Activated B cell treated with CpG ODN at 0.5 μM for 24 hours (primary cell): ENCODE data around the gene TBX15. TPM values are rescaled to one million over a fixed set of nuclear protein-coding genes. Genes with fewer than 3 reads are reported as not detected.

Experiments used
- ATAC-seq: fragments of 200-7000 bp; cut with Tn5 transposase; one replicate; pipeline ENCODE4 v1.10.0; 2021; ENCODE audit warnings: low read depth, mild to moderate bottlenecking, moderate library complexity
- CTCF ChIA-PET: fragments of 350-600 bp; sonication (Branson Sonifier 250); formaldehyde crosslinking; loops from one replicate; lab custom pipeline; 2021; ENCODE audit warnings: antibody characterized with exemption; lab: Charles Lee
- POLR2A ChIA-PET: fragments of 350-600 bp; sonication (Branson Sonifier 250); formaldehyde crosslinking; loops from one replicate; lab custom pipeline; 2021; ENCODE audit warnings: antibody characterized with exemption; lab: Charles Lee
- DNase-seq: peaks from one replicate; pipeline ENCODE4 v3.0.0; 2022
- H3K27ac Mint-ChIP-seq: one replicate; pipeline ENCODE4 v1.8.0; 2020; ENCODE audit warnings: mixed read lengths
- H3K27me3 Mint-ChIP-seq: one replicate; pipeline ENCODE4 v1.8.0; 2021; ENCODE audit warnings: mixed read lengths
- H3K36me3 Mint-ChIP-seq: one replicate; pipeline ENCODE4 v1.8.0; 2021; ENCODE audit warnings: low read depth, mixed read lengths
- H3K4me1 Mint-ChIP-seq: one replicate; pipeline ENCODE4 v1.8.0; 2021; ENCODE audit warnings: mixed read lengths
- H3K4me3 Mint-ChIP-seq: one replicate; pipeline ENCODE4 v1.8.0; 2020; ENCODE audit warnings: mild to moderate bottlenecking, mixed read lengths
- H3K9me3 Mint-ChIP-seq: one replicate; pipeline ENCODE4 v1.8.0; 2020; ENCODE audit warnings: mixed read lengths
- intact Hi-C: fragments of 100-400 bp; cut with micrococcal nuclease; formaldehyde crosslinking; loops from one replicate; pipeline ENCODE4 v1.15.1; 2024
- total RNA-seq: library from RNA; stranded (reverse); gene quantifications from 2 replicates; pipeline ENCODE4 v1.2.3, GENCODE V29; 2022
- TF ChIP-seq, protein P1 (sequence below): fragments of 200-600 bp; IDR thresholded peaks from one replicate; pipeline ENCODE4 v1.8.0; 2022; ENCODE audit warnings: antibody characterized with exemption, mild to moderate bottlenecking

TBX15 gene
- total RNA-seq, 1 donor from 2014 or later = 0.09 TPM

GRCh38 chr1:119006406-119007279 is 18.5 kb upstream of the TBX15 start:
- ATAC-seq (no peak), DNase-seq (no peak)
- Mint-ChIP-seq H3K36me3 (peaks cover 3% of the 10 kb centered on the region), H3K4me1 (peaks cover 20% of the 10 kb centered on the region), H3K4me3 (no peak overlapping the region), H3K27ac (no peak overlapping the region), H3K27me3 (peaks cover 65% of the 10 kb centered on the region), H3K9me3 (no peaks in the 10 kb centered on the region)
- CTCF ChIA-PET = no interaction called here
- intact Hi-C loops = no loop called here
- TF ChIP-seq, protein P1, sequence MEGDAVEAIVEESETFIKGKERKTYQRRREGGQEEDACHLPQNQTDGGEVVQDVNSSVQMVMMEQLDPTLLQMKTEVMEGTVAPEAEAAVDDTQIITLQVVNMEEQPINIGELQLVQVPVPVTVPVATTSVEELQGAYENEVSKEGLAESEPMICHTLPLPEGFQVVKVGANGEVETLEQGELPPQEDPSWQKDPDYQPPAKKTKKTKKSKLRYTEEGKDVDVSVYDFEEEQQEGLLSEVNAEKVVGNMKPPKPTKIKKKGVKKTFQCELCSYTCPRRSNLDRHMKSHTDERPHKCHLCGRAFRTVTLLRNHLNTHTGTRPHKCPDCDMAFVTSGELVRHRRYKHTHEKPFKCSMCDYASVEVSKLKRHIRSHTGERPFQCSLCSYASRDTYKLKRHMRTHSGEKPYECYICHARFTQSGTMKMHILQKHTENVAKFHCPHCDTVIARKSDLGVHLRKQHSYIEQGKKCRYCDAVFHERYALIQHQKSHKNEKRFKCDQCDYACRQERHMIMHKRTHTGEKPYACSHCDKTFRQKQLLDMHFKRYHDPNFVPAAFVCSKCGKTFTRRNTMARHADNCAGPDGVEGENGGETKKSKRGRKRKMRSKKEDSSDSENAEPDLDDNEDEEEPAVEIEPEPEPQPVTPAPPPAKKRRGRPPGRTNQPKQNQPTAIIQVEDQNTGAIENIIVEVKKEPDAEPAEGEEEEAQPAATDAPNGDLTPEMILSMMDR = no peak
- POLR2A ChIA-PET = no interaction called here

- H3K4me1 Mint-ChIP-seq = peaks cover 22% of the 10 kb centered on the region
- POLR2A ChIA-PET = no interaction called here
- H3K4me3 Mint-ChIP-seq = no peak overlapping the region
- CTCF ChIA-PET = no interaction called here
- H3K27ac Mint-ChIP-seq = no peak overlapping the region
- peaks cover 68% of the 10 kb centered on the region for H3K27me3 Mint-ChIP-seq
- ATAC-seq = no peak
- intact Hi-C loops = no loop called here
- no peaks in the 10 kb centered on the region for H3K9me3 Mint-ChIP-seq
- TF ChIP-seq, protein P1 = no peak
- peaks cover 3% of the 10 kb centered on the region for H3K36me3 Mint-ChIP-seq
- DNase-seq = no peak
Observed at GRCh38 chr1:119005724-119006405, 17.7 kb upstream of the TBX15 start.

- H3K9me3 Mint-ChIP-seq = no peaks in the 10 kb centered on the region
- intact Hi-C loops = no loop called here
- H3K27ac Mint-ChIP-seq = no peak overlapping the region
- peaks cover 29% of the 10 kb centered on the region for H3K4me1 Mint-ChIP-seq
- no peak overlapping the region for H3K4me3 Mint-ChIP-seq
- TF ChIP-seq, protein P1 = no peak
- ChIA-PET POLR2A (no interaction called here), CTCF (no interaction called here)
- peaks cover 3% of the 10 kb centered on the region for H3K36me3 Mint-ChIP-seq
- ATAC-seq (no peak), DNase-seq (no peak)
- H3K27me3 Mint-ChIP-seq = peaks cover 71% of the 10 kb centered on the region
Observed at GRCh38 chr1:119004781-119005180, 16.6 kb upstream of the TBX15 start.

GRCh38 chr1:119004129-119004527 is 16.0 kb upstream of the TBX15 start:
- POLR2A ChIA-PET = no interaction called here
- no peaks in the 10 kb centered on the region for H3K9me3 Mint-ChIP-seq
- no peak for ATAC-seq

More at GRCh38 chr1:119004129-119004527, 16.0 kb upstream of the TBX15 start:
- no peak for DNase-seq
- Mint-ChIP-seq H3K27me3 (peaks cover 75% of the 10 kb centered on the region), H3K36me3 (peaks cover 3% of the 10 kb centered on the region), H3K27ac (no peak overlapping the region), H3K4me3 (no peak overlapping the region), H3K4me1 (peaks cover 29% of the 10 kb centered on the region)
- intact Hi-C loops = no loop called here
- CTCF ChIA-PET = no interaction called here
- TF ChIP-seq, protein P1 = no peak
